Embryonic facial prominence (tissue), 1 donor: ENCODE results near the gene FCMR.

ENCODE experiments used
- DNase-seq: peaks from one replicate; pipeline ENCODE4 v3.0.0-alpha.2; 2016; ENCODE audit errors: extremely low spot score

FCMR gene

GRCh38 chr1:206899717-206900116 lies 22.0 kb downstream of the FCMR start:
- DNase-seq: no peak

- DNase-seq: no peak
These were observed 22.8 kb downstream of the FCMR start for GRCh38 chr1:206898915-206899431.

GRCh38 chr1:206898089-206898914 lies 23.4 kb downstream of the FCMR start:
- no peak for DNase-seq

GRCh38 chr1:206897175-206897574 lies 24.6 kb downstream of the FCMR start, which contains the start of gene IL24:
Gene IL24 (plus strand): TSS chr1:206897443. CDS start chr1:206897833, 390 bp downstream.
- no peak for DNase-seq

GRCh38 chr1:206896261-206896660 lies 25.5 kb downstream of the FCMR start:
- no peak for DNase-seq

GRCh38 chr1:206895837-206896242 lies 25.9 kb downstream of the FCMR start:
- no peak for DNase-seq

- DNase-seq: no peak
These were observed 26.4 kb downstream of the FCMR start for GRCh38 chr1:206895325-206895724.

- DNase-seq: no peak
These were observed 28.4 kb downstream of the FCMR start for GRCh38 chr1:206893380-206893779.

- DNase-seq: no peak
These were observed 29.3 kb downstream of the FCMR start for GRCh38 chr1:206892351-206892984.

- DNase-seq: no peak
These were observed 30.3 kb downstream of the FCMR start for GRCh38 chr1:206891412-206891811.

- no peak for DNase-seq
These were observed 31.3 kb downstream of the FCMR start for GRCh38 chr1:206890125-206891060.

GRCh38 chr1:206887701-206888100 lies 34.0 kb downstream of the FCMR start:
- DNase-seq: no peak

GRCh38 chr1:206886831-206887230 lies 34.9 kb downstream of the FCMR start:
- DNase-seq: no peak

- DNase-seq: no peak
These were observed 36.2 kb downstream of the FCMR start for GRCh38 chr1:206885341-206886060.

GRCh38 chr1:206883876-206884275 lies 37.9 kb downstream of the FCMR start:
- DNase-seq: no peak

- no peak for DNase-seq
These were observed 38.6 kb downstream of the FCMR start for GRCh38 chr1:206883160-206883559.

- no peak for DNase-seq
These were observed 39.2 kb downstream of the FCMR start for GRCh38 chr1:206882555-206882954.

- no peak for DNase-seq
These were observed 41.4 kb downstream of the FCMR start for GRCh38 chr1:206880314-206880713.

GRCh38 chr1:206878456-206878855 lies 43.3 kb downstream of the FCMR start:
- no peak for DNase-seq

- DNase-seq: no peak
These were observed 45.9 kb downstream of the FCMR start for GRCh38 chr1:206875752-206876377.
